ENCODE measurements around the gene SERINC5. TPM values are rescaled to one million over a fixed set of nuclear protein-coding genes. Genes with fewer than 3 reads are reported as not detected.

Gene SERINC5
- total and polyA plus RNA-seq, 2 of the 4 experiments (the other 2 are of a cell fraction), result 5.0 to 8.1 TPM

- Histone ChIP-seq H3K14ac (replicated peaks; ENCODE audit: low read depth, low read length) (no peak overlapping the region), H3K9me3 (ENCODE audit: control insufficient read depth, insufficient read depth, low read length) (no peaks in the 10 kb centered on the region), H4K8ac (ENCODE audit: low read depth in 2 of 2, low read length in 2 of 2) (no peak overlapping the region), H3K79me1 (ENCODE audit: low read depth in 1 of 2, low read length in 2 of 2) (peaks cover 10 to 11% of the 10 kb centered on the region in 2 experiments), H2BK120ac (ENCODE audit: low read depth, low read length) (no peak overlapping the region), H4K20me1 (ENCODE audit: insufficient read depth, low read length) (no peaks in the 10 kb centered on the region), H2BK15ac (ENCODE audit: low read depth, low read length) (no peak overlapping the region), H3K23ac (ENCODE audit: low read depth, low read length) (no peak overlapping the region), H3K36me3 (ENCODE audit: control insufficient read depth, insufficient read depth, low read length) (no peaks in the 10 kb centered on the region), H3K4me1 (ENCODE audit: control insufficient read depth, insufficient read depth, low read length) (0 out of 2 replicates have a peak, but pooled peaks cover 2% of the 10 kb centered on the region), H3K27me3 (ENCODE audit: control insufficient read depth, insufficient read depth, low read length) (no peaks in the 10 kb centered on the region), H2AK9ac (replicated peaks; ENCODE audit: low read depth, low read length, poor library complexity) (no peak overlapping the region), H3K9ac (ENCODE audit: low read depth, low read length) (no peak overlapping the region), H3K27ac (ENCODE audit: insufficient read depth, low read length) (no peak overlapping the region), H3K9me1 (ENCODE audit: insufficient read depth, low read length) (peaks cover 1% of the 10 kb centered on the region; the same call in 1 of the 2 replicates), H2BK20ac (ENCODE audit: low read depth, low read length) (no peak overlapping the region), H3K4ac (ENCODE audit: low read depth, low read length) (no peak overlapping the region), H3K56ac (ENCODE audit: extremely low read depth, insufficient read depth, low read length) (no peak overlapping the region), H3K4me3 (ENCODE audit: insufficient read depth, low read depth, low read length) (no peak overlapping the region), H2AFZ (replicated peaks; ENCODE audit: low read length, poor library complexity) (no peak overlapping the region), H3K4me2 (ENCODE audit: low read depth, low read length) (no peak overlapping the region), H2BK5ac (ENCODE audit: low read depth, low read length, poor library complexity, severe bottlenecking) (no peak overlapping the region), H4K5ac (ENCODE audit: low read depth, low read length) (no peak overlapping the region), H3K18ac (ENCODE audit: low read depth, low read length) (no peak overlapping the region), H4K91ac (ENCODE audit: insufficient read depth, low read depth, low read length) (no peak overlapping the region), H2AK5ac (ENCODE audit: low read depth, low read length) (no peak overlapping the region)
- DNase-seq (no peak), ATAC-seq (ENCODE audit: low read depth) (no peak)
- TF ChIP-seq USF2 (IDR thresholded peaks at IDR 0.05; ENCODE audit: low read depth, low read length), result no peak
- no peak for TF ChIP-seq SMC3 (IDR thresholded peaks at IDR 0.05; ENCODE audit: low read depth, low read length)
- no peak for TF ChIP-seq RCOR1 (IDR thresholded peaks at IDR 0.05; ENCODE audit: insufficient replicate concordance, low read length)
- TF ChIP-seq MAFK (IDR thresholded peaks at IDR 0.05; ENCODE audit: low read depth, low read length), result no peak
- TF ChIP-seq CEBPB (IDR thresholded peaks at IDR 0.05; ENCODE audit: low read depth, low read length), result no peak
- TF ChIP-seq RFX5 (IDR thresholded peaks at IDR 0.05; ENCODE audit: low read depth, low read length), result no peak
- TF ChIP-seq NFE2L2 (IDR thresholded peaks at IDR 0.05; ENCODE audit: low read depth, low read length), result no peak
- TF ChIP-seq CTCF (conservative IDR thresholded peaks at IDR 0.05; ENCODE audit: low read depth, low read length), result no peak
- TF ChIP-seq BHLHE40 (IDR thresholded peaks at IDR 0.05; ENCODE audit: low read depth, low read length), result no peak
- no peak for TF ChIP-seq ELK1 (IDR thresholded peaks at IDR 0.05; ENCODE audit: borderline replicate concordance, low read depth, low read length)
- no peak for TF ChIP-seq FOS (IDR thresholded peaks at IDR 0.05; ENCODE audit: low read depth, low read length)
- no peak for TF ChIP-seq MXI1 (IDR thresholded peaks at IDR 0.05; ENCODE audit: borderline replicate concordance, low read depth, low read length)
- TF ChIP-seq MAZ (IDR thresholded peaks at IDR 0.05; ENCODE audit: borderline replicate concordance, low read depth, low read length), result no peak
- no peak for TF ChIP-seq RAD21 (IDR thresholded peaks at IDR 0.05; ENCODE audit: low read length)
- TF ChIP-seq CHD1 (IDR thresholded peaks at IDR 0.05; ENCODE audit: low read depth, low read length), result no peak
- TF ChIP-seq POLR2A (IDR thresholded peaks at IDR 0.05; ENCODE audit: low read depth, low read length), result no peak
- POLR2A ChIA-PET (ENCODE audit: unreplicated experiment), result no interaction called here
- intact Hi-C loops (cut with micrococcal nuclease) (no loop called here), in situ Hi-C loops (cut with MboI; ENCODE audit: low sequenced_read_pairs) (no loop called here), dilution Hi-C loops (cut with HindIII; ENCODE audit: low sequenced_read_pairs, unreplicated experiment) (no loop called here)
- WGBS, 2 experiments (ENCODE audit: extremely low coverage in 2 of 2, insufficient read length in 1 of 2), result 100% methylated on average over 1 of the region's 2 CpGs; no CpG with 5 or more reads in 1 of the 2 experiments
- CTCF ChIA-PET, result no interaction called here
- no TSS peak for BruUV-seq (replicated peaks)
These were observed 43.6 kb downstream of the SERINC5 start for GRCh38 chr5:80212171-80212667.
